Stimulated activated CD4-positive, alpha-beta T cell treated with anti-CD3 and anti-CD28 coated beads, Interleukin-15, amount 100 ng/mL, for 24 hours (primary cell): ENCODE data around the gene TSPAN17.
A peak's percentile ranks its signal among the peaks of the same experiment; 100 is the strongest.
"Not testable (repeated sequence)": the region's sequence is repeated elsewhere in the genome, so short reads cannot be mapped to it uniquely, and the experiment has no call there.

Source experiments
- DNase-seq: peaks from one replicate; pipeline ENCODE4 v3.0.0-alpha.2; 2020

The TSPAN17 gene

GRCh38 chr5:176687247-176687646, 40.0 kb downstream of the TSPAN17 start:
- no peak for DNase-seq

DNA sequence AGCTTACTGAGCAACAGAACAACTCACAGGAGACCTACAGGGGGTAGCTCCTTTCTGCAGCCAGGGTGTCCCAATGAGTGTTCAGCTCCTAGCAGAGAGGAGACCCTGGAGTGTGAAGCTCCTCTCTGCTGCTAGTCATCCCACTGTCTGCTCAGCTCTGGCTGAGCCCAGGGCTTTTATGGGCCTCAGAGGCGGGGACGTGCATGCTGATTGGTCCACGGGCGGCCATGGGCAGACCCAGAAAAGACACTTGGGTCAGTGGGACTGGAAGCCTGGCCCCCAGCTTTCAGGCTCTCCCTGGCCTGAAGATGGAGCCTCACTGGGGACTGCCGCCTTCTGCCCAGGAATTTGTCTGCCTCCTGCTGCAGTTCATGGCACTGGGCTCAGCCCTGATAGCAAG, 40.6 kb downstream of the TSPAN17 start:
- no peak for DNase-seq

DNA sequence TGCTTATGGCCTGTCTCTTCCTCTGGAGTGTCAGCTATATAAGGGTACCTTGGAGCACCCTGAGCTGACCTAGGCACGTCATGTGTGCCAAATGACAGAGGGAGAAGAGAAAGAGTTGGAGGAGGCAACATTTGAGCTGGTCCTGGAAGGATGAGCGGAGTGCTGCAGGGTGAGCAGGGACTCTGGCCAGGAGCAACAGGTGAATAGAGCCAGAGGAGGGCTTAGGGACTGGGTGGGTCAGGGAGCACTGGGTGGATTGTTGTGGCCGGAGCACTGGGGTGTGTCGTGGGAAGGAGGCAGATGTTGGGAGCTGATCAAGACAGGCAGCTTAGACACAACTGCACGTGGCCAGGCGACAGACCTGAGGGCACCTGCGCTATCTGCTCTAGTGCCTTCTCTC, 43.6 kb downstream of the TSPAN17 start:
- DNase-seq = no peak

GRCh38 chr5:176691524-176691923, 44.2 kb downstream of the TSPAN17 start:
- no peak for DNase-seq

DNA sequence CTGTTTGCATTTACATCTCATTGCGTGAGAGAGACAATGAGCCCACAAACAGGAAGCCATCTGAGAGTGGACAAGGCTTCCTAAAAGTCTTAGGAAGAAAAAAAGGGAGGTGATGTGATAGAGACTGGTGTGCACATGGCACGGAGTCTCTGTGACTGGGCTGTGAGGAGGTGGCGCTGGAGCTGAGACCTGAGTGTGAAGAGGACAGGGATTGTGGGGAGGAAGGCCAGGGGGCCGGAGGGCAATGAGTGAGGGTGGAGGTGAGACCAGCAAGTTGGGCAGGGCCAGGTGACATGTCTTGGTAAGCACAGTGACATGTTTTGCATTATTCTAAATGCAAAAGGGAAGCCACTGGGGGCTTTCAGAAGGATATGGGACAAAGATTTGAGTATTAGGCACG, 45.0 kb downstream of the TSPAN17 start:
- no peak for DNase-seq

DNA sequence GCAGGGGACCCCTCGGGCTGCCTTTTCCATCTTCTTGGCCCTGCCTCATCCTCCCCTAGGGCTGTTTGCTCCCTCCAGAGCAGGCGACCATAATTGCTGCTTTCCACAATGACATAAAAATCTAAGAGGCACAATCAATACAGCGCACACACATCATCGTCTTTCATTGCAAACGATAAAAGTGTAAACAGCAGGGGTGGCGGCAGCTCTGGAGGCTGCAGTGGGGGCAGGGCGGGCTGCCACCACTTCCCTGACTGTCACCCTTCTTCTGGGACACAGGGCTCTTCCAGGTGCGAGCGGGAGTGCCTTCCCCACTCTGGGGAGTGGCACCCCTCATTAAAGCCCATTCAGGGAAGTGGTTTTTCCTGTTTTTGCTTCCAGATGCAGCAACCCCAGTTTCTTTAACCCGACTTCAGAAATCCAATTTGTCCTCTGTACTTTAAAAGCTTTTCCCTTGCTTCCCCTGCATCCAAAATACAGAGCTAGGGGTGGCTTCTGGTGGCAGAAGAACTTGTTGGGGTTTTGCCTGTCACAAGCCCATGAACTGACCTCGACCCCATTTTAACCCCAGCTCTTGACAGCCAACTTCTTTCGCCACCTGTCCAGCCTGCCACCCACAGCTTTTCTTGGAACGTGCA, 45.7 kb downstream of the TSPAN17 start:
- no peak for DNase-seq

DNA sequence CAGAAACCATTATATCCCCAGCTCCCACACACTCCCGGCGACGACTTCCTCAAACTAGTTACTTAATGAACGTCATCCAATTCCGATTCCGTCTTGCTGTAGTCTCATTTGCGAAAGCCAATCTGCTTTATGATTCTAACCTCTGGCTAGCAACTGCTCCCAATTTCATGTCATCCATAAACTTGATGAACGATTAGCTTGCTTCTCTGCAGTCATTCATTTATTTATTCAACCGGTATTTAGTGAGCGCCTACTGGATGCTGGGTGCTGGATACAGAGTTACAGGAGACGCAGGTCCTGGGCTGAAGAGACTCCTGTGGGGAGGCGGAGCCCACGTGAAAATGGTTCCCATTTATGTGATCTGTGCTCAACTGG, 46.2 kb downstream of the TSPAN17 start:
- DNase-seq = no peak

- DNase-seq = no peak
These were observed 46.9 kb downstream of the TSPAN17 start for GRCh38 chr5:176694146-176694545.

- DNase-seq = no peak
These were observed 47.3 kb downstream of the TSPAN17 start for GRCh38 chr5:176694631-176695030.

DNA sequence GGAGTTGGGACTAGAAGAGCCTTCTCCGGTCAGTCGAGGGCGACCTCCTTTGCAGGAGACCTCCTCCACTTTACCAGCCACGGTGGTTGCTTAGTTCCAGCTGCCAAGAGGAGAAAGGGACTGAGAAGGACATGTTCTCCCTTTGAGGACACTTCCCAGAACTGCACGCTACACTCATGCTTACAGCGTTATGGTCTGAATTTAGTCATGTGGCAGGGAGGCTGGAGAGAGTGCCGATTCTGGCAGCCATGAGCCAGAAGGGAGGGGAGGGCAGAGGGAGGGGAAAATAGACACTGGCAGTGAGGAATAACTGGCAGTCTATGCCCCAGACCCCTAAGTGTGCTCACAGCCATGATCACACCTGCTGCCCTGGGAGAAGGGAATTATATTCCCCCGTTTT, 47.8 kb downstream of the TSPAN17 start:
- no peak for DNase-seq

- DNase-seq = no peak
These were observed 50.1 kb downstream of the TSPAN17 start for GRCh38 chr5:176697267-176697933.

- no peak for DNase-seq
These were observed 50.8 kb downstream of the TSPAN17 start for GRCh38 chr5:176697934-176698538.

- DNase-seq = not testable (repeated sequence)
These were observed 52.2 kb downstream of the TSPAN17 start for GRCh38 chr5:176699446-176699845.

DNA sequence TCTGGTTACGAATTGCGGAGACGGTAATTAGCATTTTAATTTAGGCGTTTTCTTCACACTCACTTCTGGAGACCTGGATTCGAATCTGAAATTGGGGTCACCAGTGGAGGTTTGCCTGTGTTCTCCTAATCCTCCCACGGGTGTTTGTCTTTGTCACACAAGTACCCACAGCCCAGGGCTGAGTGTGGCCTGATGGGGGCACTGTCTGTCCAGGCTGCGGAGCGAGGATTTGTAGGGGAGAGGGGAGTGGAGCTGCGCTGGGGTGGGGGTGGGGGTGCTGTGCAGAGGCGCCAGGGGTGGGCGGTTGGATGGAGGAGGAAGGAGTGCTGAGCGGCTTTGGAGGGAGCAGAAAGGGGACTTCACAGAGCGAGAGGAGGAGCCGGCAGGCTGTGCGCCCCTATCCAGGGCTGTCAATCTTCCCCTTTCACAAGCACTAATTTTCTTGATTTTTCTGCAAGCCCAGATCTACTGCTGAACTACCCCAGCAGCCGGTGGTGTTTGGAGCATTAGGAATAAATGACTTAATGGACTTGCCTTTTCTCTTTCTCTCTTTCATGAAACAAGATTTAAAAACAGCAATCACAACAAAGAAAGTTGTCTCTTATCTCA, 53.1 kb downstream of the TSPAN17 start:
- DNase-seq = peak; percentile 21

GRCh38 chr5:176702671-176703641, 55.7 kb downstream of the TSPAN17 start:
- DNase-seq = no peak

DNA sequence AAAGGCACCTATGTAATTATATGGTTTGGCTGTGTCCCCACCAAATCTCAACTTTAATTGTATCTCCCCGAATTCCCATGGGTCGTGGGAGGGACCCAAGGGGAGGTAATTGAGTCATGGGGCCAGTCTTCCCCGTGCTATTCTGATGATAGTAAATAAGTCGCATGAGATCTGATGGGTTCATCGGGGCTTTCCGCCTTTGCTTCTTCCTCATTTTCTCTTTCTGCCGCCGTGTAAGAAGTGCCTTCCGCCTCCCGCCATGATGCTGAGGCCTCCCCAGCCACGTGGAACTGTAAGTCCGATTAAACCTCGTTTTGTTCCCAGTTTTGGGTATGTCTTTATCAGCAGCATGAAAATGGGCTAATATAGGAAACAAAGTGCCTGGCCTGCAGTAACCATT, 56.6 kb downstream of the TSPAN17 start:
- DNase-seq = no peak

DNA sequence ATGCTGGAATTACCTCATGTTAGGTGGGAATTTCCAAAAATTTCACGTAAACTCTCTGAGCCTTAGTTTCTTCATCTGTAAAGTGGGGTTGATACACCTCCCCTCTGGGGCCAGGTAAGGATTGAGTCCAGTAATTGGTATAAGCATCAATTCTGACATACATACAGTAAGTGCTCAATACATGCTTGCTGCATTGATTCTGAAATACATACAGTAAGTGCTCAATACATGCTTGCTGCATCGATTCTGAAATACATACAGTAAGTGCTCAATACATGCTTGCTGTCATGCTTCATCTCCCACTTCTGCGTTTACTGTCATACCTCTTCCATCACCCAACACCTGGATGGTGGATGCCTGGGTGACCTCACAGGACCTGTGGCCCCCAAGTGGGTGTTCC, 57.1 kb downstream of the TSPAN17 start:
- DNase-seq = no peak

- no peak for DNase-seq
These were observed 57.5 kb downstream of the TSPAN17 start for GRCh38 chr5:176704817-176705216.
